NCI-H2107 treated with DMSO at 0.1 percent for 48 hours (cell line): ENCODE measurements around the gene KRTAP21-3.
"Not testable (repeated sequence)": the region's sequence is repeated elsewhere in the genome, so short reads cannot be mapped to it uniquely, and the experiment has no call there.

Experiments used
- DNase-seq: peaks from one replicate; lab custom pipeline; 2025; ENCODE audit not compliant: unreplicated experiment; lab: John Stamatoyannopoulos, UW

KRTAP21-3 gene

DNA sequence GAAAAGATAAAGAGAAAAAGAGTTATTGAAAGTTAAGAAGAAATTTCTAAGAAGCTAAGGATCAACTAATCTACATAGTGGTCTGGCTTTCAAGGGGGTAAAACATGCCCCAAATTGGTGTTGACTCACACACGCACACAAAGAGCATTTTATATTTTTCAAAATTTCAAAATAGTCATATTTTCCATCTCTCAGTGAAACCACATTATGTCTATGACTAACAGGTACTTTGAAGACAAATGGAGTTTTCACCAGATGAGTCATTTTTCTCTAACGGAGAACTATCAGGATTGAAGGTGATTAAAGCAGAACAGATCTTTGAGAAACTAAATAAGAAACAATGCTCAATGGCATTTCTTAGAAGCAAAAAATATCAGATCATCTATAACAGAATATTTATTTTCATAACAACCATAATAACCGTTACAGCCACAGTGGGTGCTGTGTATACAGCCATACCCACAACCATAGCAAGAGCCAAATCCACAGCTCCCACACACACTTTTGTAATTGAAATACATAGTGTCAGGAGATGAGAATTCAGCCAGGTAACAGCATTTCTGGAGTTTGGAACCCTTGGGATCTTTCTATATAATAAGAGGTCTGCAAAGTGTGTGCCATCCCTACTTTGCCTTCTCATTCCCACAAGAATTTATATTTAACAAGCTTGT lies at the start of gene KRTAP21-3:
TSS of gene KRTAP21-3 (minus strand) at position 539 of the 671 bp plus-strand sequence. CDS start at position 521, 18 bp downstream.
- DNase-seq, result no peak

GRCh38 chr21:30760776-30761175 lies 42.2 kb upstream of the KRTAP21-3 start:
- DNase-seq, result no peak

GRCh38 chr21:30758306-30758705 lies 39.7 kb upstream of the KRTAP21-3 start:
- no peak for DNase-seq

DNA sequence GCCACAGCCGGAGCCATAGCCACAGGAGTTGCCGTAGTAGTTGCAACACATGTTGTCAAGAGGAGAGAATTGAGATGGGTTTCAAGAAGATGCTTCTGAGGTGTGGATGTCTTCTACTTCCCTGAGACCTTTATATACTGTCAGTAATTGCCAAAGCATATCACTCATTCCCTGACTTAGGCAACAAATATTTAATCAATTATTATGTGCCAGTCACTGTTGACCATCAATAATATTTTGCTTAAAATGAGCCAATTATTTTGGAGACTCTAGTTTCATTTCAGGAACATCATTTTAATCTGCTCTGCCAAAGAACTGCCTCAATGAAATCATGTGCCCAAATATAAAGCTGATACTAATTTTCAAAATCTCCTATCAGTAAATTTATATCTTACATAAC lies 36.8 kb upstream of the KRTAP21-3 start, which contains the start of gene KRTAP21-1:
TSS of gene KRTAP21-1 (minus strand) at position 101 of the 400 bp plus-strand sequence. CDS start at position 51, 50 bp downstream.
- DNase-seq, result not testable (repeated sequence)

DNA sequence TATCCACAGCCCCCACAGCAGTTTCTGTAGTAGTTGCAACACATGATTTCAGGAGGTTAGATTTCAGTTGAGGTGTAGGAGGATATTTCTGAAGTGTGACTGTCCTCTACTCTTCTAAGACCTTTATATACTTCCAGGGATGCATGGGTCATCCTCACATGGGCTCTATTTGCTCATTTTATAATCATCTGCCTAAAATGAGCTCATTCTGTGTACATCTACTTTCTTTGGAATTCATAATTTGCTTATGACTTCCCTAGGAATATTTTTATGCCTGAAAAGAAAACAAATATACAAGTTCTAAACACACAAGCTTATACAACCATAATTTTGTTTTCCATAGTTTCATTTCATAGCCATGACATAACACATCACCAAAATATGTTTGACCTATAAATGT lies 28.6 kb upstream of the KRTAP21-3 start, which contains the start of gene KRTAP21-2:
TSS of gene KRTAP21-2 (minus strand) at position 101 of the 400 bp plus-strand sequence. CDS start at position 44, 57 bp downstream.
- DNase-seq, result no peak

GRCh38 chr21:30740462-30740861 lies 21.9 kb upstream of the KRTAP21-3 start:
- no peak for DNase-seq

DNA sequence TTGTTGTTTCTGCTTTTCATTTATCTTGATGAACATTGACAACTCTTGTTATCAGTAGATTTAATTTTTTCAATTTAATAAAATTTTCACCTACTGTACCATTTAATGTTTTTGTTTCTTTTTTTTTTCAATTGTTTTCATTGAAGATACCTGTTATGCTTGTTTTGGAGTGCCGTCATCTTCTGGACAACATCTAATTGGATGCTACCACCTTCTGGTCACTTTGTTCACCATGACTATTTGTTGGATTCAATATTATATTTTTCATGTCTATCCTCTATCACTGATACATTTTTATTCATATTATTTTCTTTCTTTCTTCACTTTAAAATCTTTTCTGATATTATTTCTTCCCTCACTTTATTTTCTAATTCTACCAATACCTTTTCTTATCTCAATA lies 14.4 kb upstream of the KRTAP21-3 start:
- DNase-seq, result no peak

- no peak for DNase-seq
Measured at GRCh38 chr21:30726726-30727125, 8.1 kb upstream of the KRTAP21-3 start.

DNA sequence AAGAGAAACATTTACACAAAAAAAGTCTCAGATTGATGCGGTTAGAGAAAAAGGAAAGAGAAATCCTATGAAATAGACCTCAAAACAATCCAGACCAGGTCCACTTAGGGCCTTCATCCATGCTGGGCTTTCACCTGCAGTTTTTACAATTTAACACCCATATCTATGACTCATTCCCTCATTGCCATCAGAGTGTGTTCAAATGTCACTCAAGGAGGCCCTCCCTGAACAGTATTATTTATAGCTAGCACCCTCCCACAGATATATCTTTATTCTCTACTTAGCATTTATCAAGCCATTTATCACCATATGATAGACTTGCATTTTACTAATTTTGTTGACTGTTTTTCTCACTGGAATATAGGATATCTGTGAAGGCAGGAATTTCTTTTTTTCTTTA lies 824 bp upstream of the KRTAP21-3 start:
- no peak for DNase-seq

DNA sequence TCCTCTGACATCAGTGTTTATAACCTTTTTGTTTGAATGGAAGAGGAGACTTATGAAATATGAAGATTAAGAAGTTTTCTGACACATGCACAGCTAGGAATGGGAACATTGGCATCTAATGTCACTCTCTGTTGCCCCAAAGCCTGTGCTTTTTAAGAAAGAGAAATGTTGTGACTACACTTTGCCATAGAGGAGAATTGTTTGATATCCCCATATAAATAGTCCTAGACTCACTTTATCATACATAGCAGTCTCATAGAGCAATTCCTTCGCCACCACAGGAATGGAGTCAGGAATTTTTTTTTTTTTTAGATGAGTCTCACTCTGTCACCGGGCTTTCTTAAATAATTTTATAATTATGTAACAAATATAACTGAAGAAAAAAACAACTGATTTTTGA lies 1.5 kb downstream of the KRTAP21-3 start:
- no peak for DNase-seq

GRCh38 chr21:30714946-30715345 lies 3.6 kb downstream of the KRTAP21-3 start:
- no peak for DNase-seq

- no peak for DNase-seq
Measured at GRCh38 chr21:30714456-30714855, 4.1 kb downstream of the KRTAP21-3 start.

DNA sequence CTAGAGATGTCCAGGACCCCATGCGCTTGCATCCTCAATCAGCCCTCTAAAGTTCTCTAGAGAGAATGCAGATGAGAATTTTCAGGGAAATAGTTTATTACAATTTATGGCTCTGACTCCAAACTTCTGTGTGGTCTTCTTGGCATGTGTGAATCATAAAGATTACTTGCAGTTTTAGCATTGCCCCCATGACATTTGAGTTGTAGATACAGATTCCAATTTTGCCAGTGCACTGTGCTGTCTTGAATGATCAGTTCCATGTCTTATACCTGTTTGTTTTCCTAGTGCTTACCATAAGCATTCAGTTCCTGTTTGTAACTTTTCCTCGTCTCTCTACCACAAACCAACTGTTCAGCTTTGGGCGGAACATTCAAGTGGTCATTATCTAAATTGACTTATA lies 4.8 kb downstream of the KRTAP21-3 start:
- DNase-seq, result no peak

DNA sequence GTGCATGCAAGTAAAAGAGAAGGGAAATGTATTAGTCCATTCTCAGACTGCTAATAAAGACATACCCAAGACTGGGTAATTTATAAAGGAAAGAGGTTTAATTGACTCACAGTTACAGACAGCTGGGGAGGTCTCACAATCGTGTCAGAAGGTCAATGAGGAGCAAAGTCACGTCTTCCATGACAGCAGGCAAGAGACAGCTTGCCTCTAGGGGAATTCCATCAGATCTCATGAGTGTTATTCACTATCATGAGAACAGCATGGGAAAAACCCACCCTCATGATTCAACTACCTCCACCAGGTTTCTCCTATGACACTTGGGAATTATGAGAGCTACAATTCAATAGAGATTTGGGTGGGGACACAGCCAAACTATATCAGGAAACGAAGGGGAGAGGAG lies 8.1 kb downstream of the KRTAP21-3 start:
- no peak for DNase-seq

DNA sequence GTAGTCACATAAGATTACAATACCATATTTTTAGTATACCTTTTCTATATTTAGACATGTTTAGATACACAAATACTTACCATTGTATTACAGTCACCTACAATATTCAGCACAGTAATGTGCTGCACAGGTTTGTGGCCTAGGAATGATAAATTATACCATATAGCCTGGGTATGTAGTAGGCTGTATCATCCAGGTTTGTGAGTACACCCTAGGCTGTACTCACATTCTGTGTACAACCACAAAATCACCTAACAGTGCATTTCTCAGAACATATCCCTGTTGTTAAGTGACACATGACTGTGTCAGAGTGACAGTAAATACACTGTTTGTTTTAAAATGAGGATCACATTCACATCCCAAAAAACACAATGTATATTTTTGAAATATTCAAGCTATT lies 11.2 kb downstream of the KRTAP21-3 start:
- no peak for DNase-seq

GRCh38 chr21:30695956-30696355 lies 22.6 kb downstream of the KRTAP21-3 start:
- DNase-seq, result no peak

GRCh38 chr21:30689822-30690221 lies 28.8 kb downstream of the KRTAP21-3 start:
- DNase-seq, result no peak

DNA sequence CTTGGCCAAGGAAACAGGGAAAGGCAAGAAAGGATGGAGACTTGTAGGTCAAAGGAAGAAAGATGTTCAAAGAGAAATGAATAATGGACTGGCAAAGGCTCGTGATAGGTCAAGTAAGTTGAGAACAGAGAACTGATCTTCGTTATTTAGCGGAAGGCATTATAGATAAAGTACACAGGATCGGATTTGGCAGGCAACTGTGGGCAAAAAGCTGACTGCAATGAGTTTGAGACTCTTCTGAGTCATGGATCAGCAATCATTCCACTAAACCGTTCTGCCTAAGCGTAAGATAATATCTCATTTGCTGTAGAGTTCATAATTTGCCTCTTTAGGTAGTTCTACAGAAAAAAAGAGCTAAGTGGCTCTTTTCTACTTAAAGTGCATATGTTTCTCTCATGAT lies 34.1 kb downstream of the KRTAP21-3 start:
- DNase-seq, result no peak

DNA sequence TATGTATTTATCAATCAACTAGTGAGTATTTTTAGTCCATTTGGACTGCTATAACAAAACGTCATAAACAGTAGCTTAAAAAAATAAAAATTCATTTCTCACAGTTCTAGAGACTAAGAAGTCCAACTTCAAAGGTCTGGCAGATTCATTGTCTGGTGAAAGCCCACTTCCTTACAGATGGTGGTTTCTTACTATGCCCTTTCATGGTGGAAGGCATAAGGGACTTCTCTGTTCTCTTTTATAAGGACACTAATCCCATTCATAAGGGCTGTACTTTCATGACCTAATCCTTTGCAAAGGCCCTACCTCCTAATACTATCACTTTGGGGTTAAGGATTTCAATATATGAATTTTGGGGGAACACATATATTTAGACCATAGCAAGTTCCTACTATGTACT lies 38.0 kb downstream of the KRTAP21-3 start:
- no peak for DNase-seq

DNA sequence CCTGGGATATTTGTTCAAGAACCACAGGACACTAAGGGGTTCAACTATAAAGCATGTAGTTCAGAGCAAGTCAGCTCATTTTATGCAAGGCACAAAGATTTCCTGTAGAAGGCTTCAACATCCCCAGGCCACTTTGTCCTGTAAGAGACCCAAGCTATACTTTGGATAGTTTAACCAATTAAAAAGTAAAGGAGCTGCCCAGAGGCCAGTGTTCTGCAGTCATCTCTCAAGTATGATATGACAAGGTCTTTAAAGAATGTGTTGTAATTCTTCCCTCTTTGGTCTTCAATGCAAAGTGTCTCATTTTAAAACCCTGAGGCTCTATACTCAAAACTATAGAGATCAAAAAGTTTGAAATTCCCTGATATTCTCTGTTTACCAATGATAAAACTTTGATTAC lies 41.8 kb downstream of the KRTAP21-3 start:
- DNase-seq, result no peak

DNA sequence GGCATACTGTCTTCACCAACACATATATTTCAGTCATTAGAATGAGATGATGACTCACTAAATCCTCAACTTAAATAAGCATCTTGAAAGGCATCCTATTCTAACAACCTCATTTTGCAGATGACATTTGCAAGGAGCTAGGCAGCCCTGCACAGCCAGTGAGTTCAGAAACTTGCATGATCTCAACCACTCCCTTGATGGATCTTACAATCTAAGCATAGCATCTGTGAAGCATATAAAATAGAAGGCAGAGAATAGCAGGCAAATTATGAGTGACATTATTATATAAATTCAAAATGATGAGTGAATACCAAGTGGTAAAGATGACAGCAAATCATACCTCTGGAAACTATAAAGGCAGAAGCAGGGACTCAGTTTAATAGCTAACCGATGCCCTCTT lies 44.3 kb downstream of the KRTAP21-3 start:
- no peak for DNase-seq

DNA sequence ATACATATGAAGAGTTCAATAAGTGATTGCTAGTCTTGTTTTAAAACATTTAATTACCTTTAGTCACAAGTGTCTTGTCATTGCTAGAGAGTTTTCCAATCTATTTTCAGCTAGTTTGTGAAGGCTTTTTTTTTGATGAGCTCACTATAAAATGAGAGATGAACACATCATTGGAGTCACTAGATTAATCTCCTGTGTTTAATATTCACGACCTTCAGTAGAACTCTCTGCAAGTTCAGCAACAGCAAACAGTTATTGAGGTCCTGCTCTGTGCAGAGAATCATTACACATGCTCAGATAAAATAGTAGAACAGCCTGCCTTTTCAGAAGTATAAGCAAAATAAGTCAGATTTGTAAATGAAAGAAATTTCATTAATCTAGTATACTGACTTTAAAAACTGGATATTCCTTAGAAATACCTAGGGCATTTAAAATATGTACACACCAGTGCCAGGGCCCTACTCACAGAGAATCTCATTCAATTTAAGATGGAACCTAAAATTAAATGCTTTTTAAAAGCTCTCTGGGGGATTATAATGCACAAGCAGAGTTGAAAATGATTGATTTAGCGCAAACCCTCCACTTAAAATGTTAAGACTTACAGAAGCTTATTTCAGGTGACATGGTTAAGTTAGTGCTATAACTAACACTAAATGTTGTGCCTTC lies 45.5 kb downstream of the KRTAP21-3 start:
- no peak for DNase-seq
